A673 (cell line): ENCODE results near the gene CRADD.

Experiments used
- CTCF ChIP-seq: fragments of 300-800, 200-600 bp; sonication (generic); conservative IDR thresholded peaks from 2 replicates; pipeline ENCODE4 v1.5.1; 2017; ENCODE audit warnings: low read depth, mild to moderate bottlenecking, antibody characterized with exemption, low read length, moderate library complexity, mixed read lengths
- EZH2 ChIP-seq: fragments of 200-600 bp; sonication (generic); IDR thresholded peaks from 2 replicates; pipeline ENCODE4 v1.6.1; 2017; ENCODE audit warnings: borderline replicate concordance, low read depth, mild to moderate bottlenecking, mixed read lengths, antibody characterized with exemption, low read length; ENCODE audit not compliant: poor library complexity, severe bottlenecking

- TF ChIP-seq EZH2, result no peak
- no peak for TF ChIP-seq CTCF
These were observed 28.1 kb downstream of the CRADD start for GRCh38 chr12:93705237-93705636.
